ENCODE data around the gene DPP3. TPM values are rescaled to one million over a fixed set of nuclear protein-coding genes. Genes with fewer than 3 reads are reported as not detected.

The DPP3 gene
- total RNA-seq, 1 experiment from 2014 or later: 76.2 TPM

DNA sequence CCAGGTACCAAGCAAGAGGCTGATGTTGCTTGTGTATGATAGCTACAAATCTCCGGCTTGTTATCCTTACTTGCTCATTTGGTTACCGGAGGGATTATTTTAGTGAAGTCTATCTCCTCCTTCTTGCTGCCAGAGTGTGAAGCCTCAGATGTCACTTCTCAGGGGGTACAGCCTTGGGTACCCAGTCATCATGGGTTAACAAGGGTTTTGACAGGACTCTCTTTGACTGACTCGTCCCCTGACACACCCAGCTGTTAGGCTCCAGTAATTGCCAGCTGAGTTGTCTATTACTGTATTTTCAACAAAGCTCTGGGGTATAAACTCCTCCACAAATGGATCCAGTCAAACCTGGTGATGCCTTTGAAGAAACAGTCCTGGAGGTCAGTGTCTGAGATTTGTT lies 25.4 kb upstream of the DPP3 start:
- Histone ChIP-seq H3K9me2 (ENCODE audit: insufficient read depth) (no peaks in the 10 kb centered on the region), H3K4me3 (no peak overlapping the region), H3K4me1 (replicated peaks; ENCODE audit: insufficient read depth) (peaks cover 23% of the 10 kb centered on the region), H3K9me3 (ENCODE audit: insufficient read depth, low read depth) (no peaks in the 10 kb centered on the region), H4K20me1 (ENCODE audit: insufficient read depth) (no peaks in the 10 kb centered on the region), H3K79me2 (ENCODE audit: low read depth) (no peaks in the 10 kb centered on the region), H3F3A (ENCODE audit: insufficient read depth, low read depth) (peaks cover 24% of the 10 kb centered on the region), H3K4me2 (peak overlapping the region; percentile 45), H3K36me3 (ENCODE audit: low read depth) (no peaks in the 10 kb centered on the region), H3K27ac (peak overlapping the region; percentile 65), H2AFZ (no peak overlapping the region), H3K27me3 (ENCODE audit: insufficient read depth, low read depth) (no peaks in the 10 kb centered on the region)
- intact Hi-C loops (cut with micrococcal nuclease; ENCODE audit: unreplicated experiment): loop anchor here (1.0 kb wide), 1 partner anchor 25 kb away; the partner anchor contains the start of gene DPP3
- no peak for DNase-seq
- CTCF ChIA-PET: interaction anchor here (1.0 to 1.5 kb wide), 2 partner anchors 12 to 16 kb away, joined by 3 to 10 read pairs; partner anchors contain the start of genes MRPL11 and PELI3
- no TSS peak for BruUV-seq (replicated peaks)
- no peak for TF ChIP-seq EZH2 (IDR thresholded peaks at IDR 0.05; ENCODE audit: low read depth)
- TF ChIP-seq, protein P1, sequence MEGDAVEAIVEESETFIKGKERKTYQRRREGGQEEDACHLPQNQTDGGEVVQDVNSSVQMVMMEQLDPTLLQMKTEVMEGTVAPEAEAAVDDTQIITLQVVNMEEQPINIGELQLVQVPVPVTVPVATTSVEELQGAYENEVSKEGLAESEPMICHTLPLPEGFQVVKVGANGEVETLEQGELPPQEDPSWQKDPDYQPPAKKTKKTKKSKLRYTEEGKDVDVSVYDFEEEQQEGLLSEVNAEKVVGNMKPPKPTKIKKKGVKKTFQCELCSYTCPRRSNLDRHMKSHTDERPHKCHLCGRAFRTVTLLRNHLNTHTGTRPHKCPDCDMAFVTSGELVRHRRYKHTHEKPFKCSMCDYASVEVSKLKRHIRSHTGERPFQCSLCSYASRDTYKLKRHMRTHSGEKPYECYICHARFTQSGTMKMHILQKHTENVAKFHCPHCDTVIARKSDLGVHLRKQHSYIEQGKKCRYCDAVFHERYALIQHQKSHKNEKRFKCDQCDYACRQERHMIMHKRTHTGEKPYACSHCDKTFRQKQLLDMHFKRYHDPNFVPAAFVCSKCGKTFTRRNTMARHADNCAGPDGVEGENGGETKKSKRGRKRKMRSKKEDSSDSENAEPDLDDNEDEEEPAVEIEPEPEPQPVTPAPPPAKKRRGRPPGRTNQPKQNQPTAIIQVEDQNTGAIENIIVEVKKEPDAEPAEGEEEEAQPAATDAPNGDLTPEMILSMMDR (conservative IDR thresholded peaks at IDR 0.05): no peak
- POLR2A ChIA-PET (ENCODE audit: unreplicated experiment): no interaction called here

DNA sequence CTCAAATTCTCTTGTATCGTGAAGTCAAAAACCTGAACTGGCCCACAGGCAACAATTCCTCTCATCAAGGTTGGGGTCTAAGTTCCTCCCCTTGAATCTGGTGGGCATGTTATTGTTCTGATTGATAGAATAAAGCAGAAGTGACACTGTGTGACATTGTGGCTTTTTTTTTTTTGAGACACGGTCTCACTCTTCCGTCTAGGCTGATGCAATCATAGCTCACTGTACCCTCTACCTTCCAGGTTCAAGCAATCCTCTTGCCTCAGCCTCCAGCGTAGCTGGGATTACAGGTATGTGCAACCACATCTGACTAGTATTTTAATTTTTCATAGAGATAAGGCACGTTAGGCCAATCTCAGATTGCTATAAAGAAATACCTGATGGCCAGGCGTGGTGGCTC lies 22.4 kb upstream of the DPP3 start:
- BruUV-seq (replicated peaks): no TSS peak
- H3K4me1 ChIP-seq (replicated peaks; ENCODE audit: insufficient read depth): peaks cover 23% of the 10 kb centered on the region
- H2AFZ ChIP-seq: no peak overlapping the region
- H3K27me3 ChIP-seq (ENCODE audit: insufficient read depth, low read depth): no peaks in the 10 kb centered on the region
- H3K36me3 ChIP-seq (ENCODE audit: low read depth): no peaks in the 10 kb centered on the region
- H3K4me3 ChIP-seq: no peak overlapping the region
- H3K9me2 ChIP-seq (ENCODE audit: insufficient read depth): no peaks in the 10 kb centered on the region
- ChIA-PET POLR2A (ENCODE audit: unreplicated experiment) (interaction anchor here (0.7 kb wide), 1 partner anchor 32 kb away, joined by 4 read pairs; no protein-coding TSS in a partner anchor), CTCF (no interaction called here)
- no peaks in the 10 kb centered on the region for H3K79me2 ChIP-seq (ENCODE audit: low read depth)
- H4K20me1 ChIP-seq (ENCODE audit: insufficient read depth): no peaks in the 10 kb centered on the region
- TF ChIP-seq, protein P1 (conservative IDR thresholded peaks at IDR 0.05): no peak
- TF ChIP-seq EZH2 (IDR thresholded peaks at IDR 0.05; ENCODE audit: low read depth): no peak
- no peak for DNase-seq
- peaks cover 24% of the 10 kb centered on the region for H3F3A ChIP-seq (ENCODE audit: insufficient read depth, low read depth)
- intact Hi-C loops (cut with micrococcal nuclease; ENCODE audit: unreplicated experiment): no loop called here
- no peak overlapping the region for H3K4me2 ChIP-seq
- no peak overlapping the region for H3K27ac ChIP-seq
- no peaks in the 10 kb centered on the region for H3K9me3 ChIP-seq (ENCODE audit: insufficient read depth, low read depth)

DNA sequence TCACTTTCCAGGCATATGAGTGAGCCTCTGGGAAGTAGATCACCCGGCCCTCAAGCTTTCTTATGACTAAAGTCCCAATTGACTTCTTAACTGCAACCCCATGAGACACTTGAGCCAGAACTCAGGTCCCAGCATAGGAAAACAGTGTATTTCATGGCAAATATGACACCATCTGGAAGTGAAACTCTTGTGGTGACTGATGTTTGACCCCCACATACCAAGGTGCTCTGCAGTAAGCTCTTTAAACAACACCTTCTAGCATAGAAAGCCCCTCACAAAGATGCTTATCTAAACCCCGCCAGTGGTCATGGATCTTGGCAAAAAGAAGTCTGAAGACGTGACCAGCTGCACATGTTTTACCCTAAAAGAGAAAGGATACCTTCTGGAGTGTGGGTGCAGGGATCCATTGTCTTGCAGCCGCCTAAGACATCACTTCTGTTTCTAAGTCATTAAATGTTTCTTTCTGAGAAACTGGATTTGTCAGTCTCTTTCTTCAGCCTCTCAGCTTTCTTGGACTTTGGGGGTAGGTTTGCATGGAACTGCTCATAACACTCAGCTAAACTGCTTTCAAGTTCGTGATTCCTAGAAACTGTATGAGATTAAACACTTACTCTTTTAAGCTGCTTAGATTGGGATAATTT lies 21.0 kb upstream of the DPP3 start:
- H3K79me2 ChIP-seq (ENCODE audit: low read depth): no peaks in the 10 kb centered on the region
- no peak for TF ChIP-seq EZH2 (IDR thresholded peaks at IDR 0.05; ENCODE audit: low read depth)
- peaks cover 15% of the 10 kb centered on the region for H3K4me1 ChIP-seq (replicated peaks; ENCODE audit: insufficient read depth)
- no peaks in the 10 kb centered on the region for H4K20me1 ChIP-seq (ENCODE audit: insufficient read depth)
- DNase-seq: no peak
- ChIA-PET CTCF (no interaction called here), POLR2A (ENCODE audit: unreplicated experiment) (no interaction called here)
- H3K27ac ChIP-seq: no peak overlapping the region
- no peaks in the 10 kb centered on the region for H3K9me2 ChIP-seq (ENCODE audit: insufficient read depth)
- H3F3A ChIP-seq (ENCODE audit: insufficient read depth, low read depth): peaks cover 15% of the 10 kb centered on the region
- no peaks in the 10 kb centered on the region for H3K9me3 ChIP-seq (ENCODE audit: insufficient read depth, low read depth)
- no peak overlapping the region for H3K4me3 ChIP-seq
- no peaks in the 10 kb centered on the region for H3K36me3 ChIP-seq (ENCODE audit: low read depth)
- no peak overlapping the region for H2AFZ ChIP-seq
- no peaks in the 10 kb centered on the region for H3K27me3 ChIP-seq (ENCODE audit: insufficient read depth, low read depth)
- intact Hi-C loops (cut with micrococcal nuclease; ENCODE audit: unreplicated experiment): no loop called here
- no peak overlapping the region for H3K4me2 ChIP-seq
- no TSS peak for BruUV-seq (replicated peaks)

DNA sequence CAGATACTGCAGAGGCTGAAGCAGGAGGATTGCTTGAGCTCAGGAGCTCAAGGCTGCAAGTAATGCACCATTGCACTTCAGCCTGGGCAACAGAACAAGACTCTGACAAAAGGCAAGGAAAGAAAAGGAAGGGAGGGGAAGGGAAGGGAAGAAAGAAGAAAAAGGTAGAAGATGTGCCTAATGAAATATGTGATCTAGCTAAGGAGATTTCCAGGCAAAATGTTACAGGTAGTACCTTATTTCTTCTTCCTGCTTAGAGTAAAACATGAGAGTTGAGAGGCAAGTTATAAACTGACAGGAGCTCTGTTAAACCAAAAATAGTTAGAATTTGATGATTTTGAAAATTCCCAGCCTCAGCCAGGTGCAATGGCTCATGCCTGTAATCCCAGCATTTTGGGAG lies 18.2 kb upstream of the DPP3 start:
- Histone ChIP-seq H3K27ac (no peak overlapping the region), H3K27me3 (ENCODE audit: insufficient read depth, low read depth) (no peaks in the 10 kb centered on the region), H3F3A (ENCODE audit: insufficient read depth, low read depth) (peaks cover 9% of the 10 kb centered on the region), H3K4me1 (replicated peaks; ENCODE audit: insufficient read depth) (no peaks in the 10 kb centered on the region), H3K9me2 (ENCODE audit: insufficient read depth) (no peaks in the 10 kb centered on the region), H2AFZ (no peak overlapping the region), H3K4me2 (no peak overlapping the region), H3K4me3 (no peak overlapping the region), H3K9me3 (ENCODE audit: insufficient read depth, low read depth) (no peaks in the 10 kb centered on the region), H4K20me1 (ENCODE audit: insufficient read depth) (no peaks in the 10 kb centered on the region), H3K79me2 (ENCODE audit: low read depth) (no peaks in the 10 kb centered on the region), H3K36me3 (ENCODE audit: low read depth) (no peaks in the 10 kb centered on the region)
- ChIA-PET POLR2A (ENCODE audit: unreplicated experiment) (no interaction called here), CTCF (no interaction called here)
- no peak for DNase-seq
- intact Hi-C loops (cut with micrococcal nuclease; ENCODE audit: unreplicated experiment): no loop called here
- BruUV-seq (replicated peaks): no TSS peak
- no peak for TF ChIP-seq EZH2 (IDR thresholded peaks at IDR 0.05; ENCODE audit: low read depth)
- TF ChIP-seq, protein P1 (conservative IDR thresholded peaks at IDR 0.05): no peak

Measured in PC-9 (cell line).